ENCODE measurements around the gene IL6R.
"Not testable (repeated sequence)": the region's sequence is repeated elsewhere in the genome, so short reads cannot be mapped to it uniquely, and the experiment has no call there.

IL6R gene

GRCh38 chr1:154483941-154484803 lies 79.0 kb downstream of the IL6R start:
- DNase-seq: no peak

GRCh38 chr1:154485106-154485505 lies 80.0 kb downstream of the IL6R start:
- no peak for DNase-seq

- no peak for DNase-seq
These were observed 80.9 kb downstream of the IL6R start for GRCh38 chr1:154485910-154486496.

GRCh38 chr1:154486756-154487155 lies 81.6 kb downstream of the IL6R start:
- DNase-seq: not testable (repeated sequence)

DNA sequence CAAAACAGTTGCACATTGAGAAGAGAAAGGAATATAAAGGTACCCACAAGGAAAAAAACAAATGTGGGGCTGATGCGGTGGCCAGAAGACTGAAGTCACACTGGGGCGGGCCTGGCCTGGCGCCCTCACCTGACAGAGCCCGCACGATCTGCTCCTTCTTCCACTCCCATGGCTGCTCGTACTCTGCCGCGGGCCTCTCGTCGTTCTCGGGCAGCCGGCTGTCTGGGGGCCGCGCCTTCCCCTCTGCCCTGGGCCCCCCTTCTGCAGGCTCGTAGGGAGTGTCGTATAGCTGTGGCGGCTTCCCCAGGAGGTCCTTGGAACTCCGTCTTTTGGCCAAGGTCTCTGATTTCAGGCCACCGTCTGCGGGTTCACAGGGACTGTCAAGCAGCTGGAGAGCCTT lies 83.8 kb downstream of the IL6R start:
- no peak for DNase-seq

DNA sequence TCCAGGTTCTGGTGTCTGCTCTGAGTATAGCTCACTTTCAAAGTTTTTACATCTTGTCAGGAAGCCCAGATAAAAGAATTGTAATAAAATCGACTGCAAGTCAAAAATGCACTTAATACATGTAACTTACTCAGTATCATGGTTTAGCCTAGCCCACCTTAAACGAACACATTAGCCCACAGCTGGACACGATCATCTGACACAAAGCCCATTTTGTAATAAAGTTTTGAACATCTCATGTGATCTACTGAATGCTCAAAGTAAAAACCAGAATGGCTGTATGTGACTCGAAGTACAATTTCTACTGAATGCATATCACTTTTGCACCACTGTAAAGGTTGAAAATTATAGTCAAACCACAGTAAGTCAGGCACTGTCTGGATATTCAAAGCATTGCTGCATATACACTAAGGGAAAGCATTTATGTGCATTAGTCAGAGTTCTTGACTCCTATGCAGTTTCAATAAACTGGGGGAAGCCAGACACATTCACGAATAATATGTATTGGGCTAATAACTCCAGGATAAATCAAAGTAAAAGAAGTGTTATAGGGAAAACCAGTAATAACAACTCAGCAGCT lies 84.6 kb downstream of the IL6R start:
- DNase-seq: no peak

DNA sequence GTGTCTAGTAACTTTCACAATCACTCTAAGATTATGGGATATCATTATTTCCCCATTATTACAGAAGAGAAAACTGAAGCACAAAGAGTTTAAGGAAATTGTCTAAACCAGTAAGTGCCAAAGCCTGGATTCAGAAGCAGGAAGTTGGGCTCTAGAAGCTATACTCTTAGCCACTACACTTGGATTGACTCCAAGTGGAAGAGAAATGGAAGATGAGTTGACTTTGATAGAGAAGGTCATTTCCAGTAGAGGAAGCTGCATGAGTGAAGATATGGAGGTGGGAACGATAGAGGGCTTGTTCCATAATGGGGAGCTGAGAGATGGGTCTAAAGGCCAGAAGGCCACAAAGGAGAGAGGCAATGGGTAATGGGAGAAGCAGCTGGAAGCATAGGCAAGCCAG lies 85.2 kb downstream of the IL6R start:
- DNase-seq: no peak

DNA sequence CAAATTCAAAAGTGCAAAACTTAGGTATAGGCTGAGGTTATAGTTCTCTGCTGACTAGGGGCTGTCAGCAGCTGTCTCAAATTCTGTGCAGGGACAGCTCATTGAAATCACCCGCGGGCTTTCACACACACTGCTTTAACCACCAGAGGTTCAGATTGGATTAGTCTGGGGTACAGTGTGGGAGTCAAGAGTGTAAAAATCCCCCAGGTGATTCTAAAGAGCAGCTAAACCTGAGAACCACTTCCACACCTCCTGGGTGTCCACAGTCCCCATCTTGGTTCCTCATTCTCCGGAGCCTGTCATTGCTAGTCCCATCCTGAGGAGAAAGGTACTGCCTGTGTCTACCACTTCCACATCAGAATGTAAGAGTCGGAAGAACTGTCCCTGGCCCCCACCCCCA lies 87.0 kb downstream of the IL6R start:
- DNase-seq: no peak

- DNase-seq: no peak
These were observed 88.1 kb downstream of the IL6R start for GRCh38 chr1:154493276-154493675.

- DNase-seq: no peak
These were observed 90.5 kb downstream of the IL6R start for GRCh38 chr1:154495496-154496273.

DNA sequence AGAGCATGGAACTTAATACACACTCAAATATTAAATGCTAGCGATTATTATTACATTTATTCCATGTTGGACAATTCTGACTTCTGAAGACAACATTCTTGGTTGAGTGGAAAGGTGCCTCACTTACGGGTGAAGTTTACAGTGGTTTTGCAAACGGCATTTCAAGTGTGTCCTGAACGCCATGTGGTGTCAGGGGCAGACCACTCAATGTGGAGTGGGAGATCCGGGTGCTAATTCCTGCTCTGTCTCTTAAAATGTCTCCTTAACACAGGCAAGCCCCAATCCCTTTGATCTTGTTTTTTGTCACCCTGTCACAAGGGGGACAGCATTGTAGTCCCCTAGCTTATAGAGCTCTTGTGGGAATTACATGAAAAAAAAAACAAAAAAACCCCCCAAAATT lies 91.2 kb downstream of the IL6R start:
- no peak for DNase-seq

DNA sequence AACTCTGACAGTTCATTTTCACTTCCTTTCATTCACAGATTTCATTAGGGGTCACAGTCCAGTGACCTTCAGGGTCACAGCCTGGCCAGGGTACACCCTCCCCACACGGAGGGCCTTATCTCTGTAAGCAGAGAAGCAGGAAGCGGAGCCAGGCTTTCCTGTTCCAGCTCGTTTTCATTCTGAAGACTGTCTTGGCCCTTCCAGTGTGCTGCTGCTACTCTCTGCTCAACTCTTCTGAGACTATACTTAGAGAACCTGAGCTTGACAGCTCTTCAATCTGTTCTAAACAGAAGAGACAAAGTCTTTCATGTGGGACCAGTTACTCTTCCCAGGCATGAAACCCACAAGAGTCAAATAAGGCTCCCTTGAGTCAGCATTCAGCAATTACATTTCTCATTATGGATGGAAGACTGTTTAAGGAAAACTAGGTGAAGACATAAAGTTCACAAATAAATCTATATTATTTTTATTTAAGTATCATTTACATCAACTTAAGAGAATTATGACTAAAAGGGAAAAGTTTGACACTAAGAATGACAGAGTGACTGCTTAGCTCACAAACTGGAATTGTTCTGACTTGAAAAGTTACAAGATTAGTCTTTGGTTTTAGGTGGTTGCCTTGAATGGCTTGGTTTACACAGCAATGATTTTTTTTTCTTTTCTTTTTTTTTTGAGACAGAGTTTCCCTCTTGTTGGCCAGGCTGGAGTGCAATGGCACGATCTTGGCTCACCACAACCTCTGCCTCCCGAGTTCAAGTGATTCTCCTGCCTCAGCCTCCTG lies 92.1 kb downstream of the IL6R start:
- no peak for DNase-seq

DNA sequence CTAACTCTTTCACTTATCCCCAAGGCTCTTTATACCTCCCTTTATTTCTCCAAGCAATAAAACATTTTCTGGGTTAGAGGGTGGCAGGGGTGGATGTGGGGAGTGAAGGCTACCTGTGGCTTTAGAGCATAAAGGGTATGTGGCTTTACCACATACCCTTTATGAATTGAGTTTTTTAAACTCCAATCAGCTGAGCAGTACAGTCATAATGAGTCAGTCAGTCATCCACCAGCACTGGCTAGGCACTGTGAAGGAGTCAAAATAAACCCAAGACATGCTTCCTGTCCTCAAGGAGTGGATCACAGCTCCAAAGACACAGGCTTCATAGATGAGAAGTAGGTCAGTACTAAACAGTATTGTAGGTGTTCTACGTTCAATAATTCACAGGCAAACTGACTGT lies 94.3 kb downstream of the IL6R start:
- DNase-seq: no peak

GRCh38 chr1:154500533-154500932 lies 95.4 kb downstream of the IL6R start:
- DNase-seq: no peak

DNA sequence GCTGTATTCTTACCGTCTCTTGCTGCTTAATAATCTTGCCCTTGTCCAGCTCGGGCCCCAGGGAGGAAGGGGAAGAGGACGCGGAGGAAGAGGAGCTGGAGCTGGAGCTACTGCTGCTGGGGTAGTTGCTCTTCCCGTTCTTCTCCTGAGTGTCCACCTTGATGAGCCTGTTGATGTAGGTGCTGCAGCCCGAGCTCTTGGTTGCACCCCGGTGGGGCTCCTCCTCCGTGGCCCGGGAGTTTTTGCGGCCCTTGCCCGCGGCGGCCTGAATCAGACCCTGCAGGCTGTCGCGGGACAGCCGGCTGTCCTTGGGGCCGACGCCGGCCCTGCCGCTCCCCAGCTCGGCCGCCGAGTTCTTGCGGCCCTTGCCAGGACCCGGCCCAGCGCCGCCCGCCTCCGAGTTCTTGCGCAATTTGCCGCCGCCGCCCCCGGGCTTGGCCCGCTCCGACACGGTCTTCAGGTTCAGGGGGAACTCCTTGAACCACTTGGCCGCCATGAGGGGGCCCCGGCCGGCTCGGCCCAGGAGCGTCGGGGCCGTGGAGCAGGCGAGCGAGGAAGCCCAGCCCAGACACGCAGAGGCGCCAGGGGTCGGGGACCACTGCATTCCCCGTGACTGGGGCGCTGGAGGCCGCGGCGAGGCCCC lies 96.4 kb downstream of the IL6R start:
- peak; percentile 60 for DNase-seq

DNA sequence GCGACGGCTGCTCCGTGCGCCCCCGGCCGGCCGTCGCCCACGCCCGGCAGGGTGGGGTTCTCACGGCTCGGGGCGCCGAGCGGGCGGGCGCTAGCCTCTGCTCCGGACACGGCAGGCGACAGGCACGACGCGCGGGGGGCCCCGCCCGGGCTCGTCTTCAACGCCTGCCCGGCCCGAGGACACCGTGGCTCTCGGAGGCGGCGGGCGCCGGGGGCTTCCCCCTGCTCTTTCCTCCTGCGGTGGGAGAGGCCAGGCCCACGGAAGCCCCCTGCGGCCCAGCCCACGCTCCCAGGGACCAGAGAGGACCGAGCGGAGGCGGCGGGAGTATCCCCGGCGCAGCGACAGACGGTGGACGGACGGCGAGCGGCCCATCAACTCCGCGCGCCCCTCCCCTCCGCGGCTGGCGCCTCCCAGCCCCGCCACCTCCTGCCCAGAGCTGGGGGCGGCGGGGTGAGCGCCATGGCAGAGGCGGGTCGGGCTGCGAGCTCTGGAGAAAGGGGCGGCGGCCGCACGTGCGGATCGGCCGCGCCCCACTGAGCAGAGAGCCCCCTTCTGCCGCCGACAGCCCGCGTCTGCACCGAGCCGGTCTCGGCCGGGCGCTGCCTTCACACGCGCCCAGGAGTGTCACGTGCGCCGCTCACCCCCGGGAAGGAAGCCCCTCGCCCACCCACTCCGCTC lies 97.1 kb downstream of the IL6R start, which contains the start of the genes SHE and TDRD10:
TSS of gene SHE (minus strand) at position 347 of the 678 bp plus-strand sequence. CDS start 386 bp downstream, outside the sequence.
TSS of gene TDRD10 (plus strand) at position 154 of the 678 bp plus-strand sequence. CDS start 4,685 bp downstream, outside the sequence.
- peak; percentile 67 for DNase-seq

GRCh38 chr1:154502744-154503115 lies 97.6 kb downstream of the IL6R start:
- DNase-seq: no peak

- no peak for DNase-seq
These were observed 98.8 kb downstream of the IL6R start for GRCh38 chr1:154503898-154504297.

DNA sequence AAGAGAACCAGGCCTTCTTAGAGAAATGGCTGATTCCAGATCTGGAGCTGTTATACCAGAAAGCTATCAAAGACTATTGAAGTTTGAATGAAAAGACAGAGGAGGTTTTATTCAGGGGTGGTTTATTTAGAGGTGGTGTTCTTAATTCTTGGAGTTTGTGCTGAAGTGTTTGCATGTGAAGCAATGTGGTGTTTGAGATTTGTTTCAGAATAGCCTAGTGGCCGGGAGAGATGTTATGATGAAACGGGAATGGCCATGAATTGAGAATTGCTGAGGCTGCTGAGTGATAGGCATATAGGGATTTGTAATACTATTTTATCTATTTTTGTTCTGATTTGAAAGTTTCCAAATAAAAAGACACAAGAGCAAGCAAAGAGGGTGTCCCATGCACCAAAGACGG lies 107.6 kb downstream of the IL6R start:
- DNase-seq: no peak

- DNase-seq: no peak
These were observed 109.0 kb downstream of the IL6R start for GRCh38 chr1:154514066-154514553.

DNA sequence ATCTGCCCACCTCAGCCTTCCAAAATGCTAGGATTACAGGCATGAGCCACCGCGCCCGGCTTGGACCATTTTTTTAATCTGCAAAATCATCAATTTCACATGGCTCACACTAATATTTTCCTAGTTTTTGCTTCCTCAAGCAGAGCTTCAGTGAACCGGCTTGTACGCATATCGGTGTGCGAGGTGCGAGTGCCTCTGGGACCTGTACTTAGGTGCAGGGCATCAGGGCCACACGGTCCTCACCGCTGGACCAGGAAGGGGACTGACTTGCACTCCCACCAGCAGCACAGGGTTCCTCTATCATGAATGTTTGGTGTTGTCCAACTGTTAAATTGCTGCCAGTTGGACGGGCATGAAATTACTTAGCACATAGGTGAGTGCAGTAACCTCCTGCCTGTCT lies 112.5 kb downstream of the IL6R start:
- no peak for DNase-seq
